Cardiac septum (tissue), 1 donor: ENCODE measurements around the gene VDR. TPM values are rescaled to one million over a fixed set of nuclear protein-coding genes. Genes with fewer than 3 reads are reported as not detected.
"Not testable (repeated sequence)": the region's sequence is repeated elsewhere in the genome, so short reads cannot be mapped to it uniquely, and the experiment has no call there.

ENCODE experiments used
- DNase-seq: peaks from one replicate; pipeline ENCODE4 v3.0.0-alpha.2; 2020; ENCODE audit warnings: low spot score
- intact Hi-C: fragments of 100-400 bp; cut with DNase I; formaldehyde crosslinking; loops from one replicate; pipeline ENCODE4 v1.14.0; 2022
- total RNA-seq: library from RNA; stranded (reverse); fragmentation: NEBNext Ultra II Directional; extraction: Animal tissue kit (Norgen Biotek cat#: 25700); gene quantifications from one replicate; pipeline ENCODE4 v1.2.1, GENCODE V29; 2021
- donor health status: DM: no; HTN: no; CAD: no.

VDR gene
- total RNA-seq, 1 donor from 2014 or later, result 1.3 TPM

- DNase-seq, result no peak
- intact Hi-C loops, result no loop called here
Observed at GRCh38 chr12:47856721-47857575, 47.8 kb downstream of the VDR start.

DNA sequence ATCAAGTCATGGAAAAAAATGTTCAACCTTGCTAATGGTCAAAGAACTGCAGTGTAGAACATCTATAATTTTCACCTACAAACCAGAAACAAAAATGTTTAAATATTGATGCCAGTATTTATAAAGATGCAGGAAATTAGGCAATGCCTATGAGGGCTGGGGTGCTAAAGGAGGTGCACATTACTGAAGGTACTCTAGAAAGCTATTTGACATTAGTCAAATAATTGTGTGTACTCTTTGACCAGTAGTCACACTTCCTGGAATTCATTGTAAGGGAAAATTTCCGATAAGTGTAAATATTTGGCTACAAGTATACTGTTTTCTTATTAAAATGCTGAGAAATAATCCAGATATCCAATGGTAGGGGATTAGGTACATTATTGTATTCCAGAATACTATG, 48.7 kb downstream of the VDR start:
- no peak for DNase-seq
- intact Hi-C loops, result no loop called here

DNA sequence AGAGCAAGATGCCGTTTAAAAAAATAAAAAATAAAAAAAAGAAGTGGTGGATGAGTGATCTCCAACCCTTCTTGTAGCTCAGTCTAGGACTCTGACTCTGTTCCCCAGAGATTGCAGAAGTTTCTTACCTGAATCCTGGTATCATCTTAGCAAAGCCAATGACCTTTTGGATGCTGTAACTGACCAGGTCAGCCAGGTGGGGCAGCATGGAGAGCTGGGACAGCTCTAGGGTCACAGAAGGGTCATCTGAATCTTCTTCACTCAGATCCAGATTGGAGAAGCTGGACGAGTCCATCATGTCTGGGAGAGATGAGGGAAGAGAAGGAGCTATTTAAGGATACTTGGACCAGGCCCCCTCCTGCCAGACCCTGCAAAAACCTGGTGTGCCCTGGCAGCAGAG, 49.3 kb downstream of the VDR start:
- intact Hi-C loops, result no loop called here
- no peak for DNase-seq

DNA sequence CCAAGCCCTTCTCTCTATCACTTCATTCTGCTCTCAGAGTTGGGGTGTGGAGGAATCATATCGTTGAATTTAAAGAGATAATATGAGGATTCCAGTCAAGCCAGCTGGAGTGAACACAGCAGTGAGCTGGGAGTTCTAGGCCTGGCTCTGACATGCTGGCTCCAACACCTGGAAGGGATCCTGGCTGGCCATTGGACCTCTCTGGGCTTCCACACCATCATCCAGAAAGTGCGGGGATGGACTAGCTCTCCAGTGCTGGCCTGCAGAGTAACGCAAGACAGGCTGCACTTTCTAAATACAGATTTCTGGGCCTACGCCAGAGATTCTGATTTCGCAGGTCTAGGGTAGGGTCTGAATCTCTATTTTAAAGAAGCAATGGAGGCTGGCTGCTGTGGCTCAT, 50.3 kb downstream of the VDR start:
- intact Hi-C loops, result no loop called here
- no peak for DNase-seq

GRCh38 chr12:47852096-47852571, 52.7 kb downstream of the VDR start:
- intact Hi-C loops, result no loop called here
- DNase-seq, result no peak

- intact Hi-C loops, result no loop called here
- no peak for DNase-seq
Observed at GRCh38 chr12:47851303-47851952, 53.4 kb downstream of the VDR start.

DNA sequence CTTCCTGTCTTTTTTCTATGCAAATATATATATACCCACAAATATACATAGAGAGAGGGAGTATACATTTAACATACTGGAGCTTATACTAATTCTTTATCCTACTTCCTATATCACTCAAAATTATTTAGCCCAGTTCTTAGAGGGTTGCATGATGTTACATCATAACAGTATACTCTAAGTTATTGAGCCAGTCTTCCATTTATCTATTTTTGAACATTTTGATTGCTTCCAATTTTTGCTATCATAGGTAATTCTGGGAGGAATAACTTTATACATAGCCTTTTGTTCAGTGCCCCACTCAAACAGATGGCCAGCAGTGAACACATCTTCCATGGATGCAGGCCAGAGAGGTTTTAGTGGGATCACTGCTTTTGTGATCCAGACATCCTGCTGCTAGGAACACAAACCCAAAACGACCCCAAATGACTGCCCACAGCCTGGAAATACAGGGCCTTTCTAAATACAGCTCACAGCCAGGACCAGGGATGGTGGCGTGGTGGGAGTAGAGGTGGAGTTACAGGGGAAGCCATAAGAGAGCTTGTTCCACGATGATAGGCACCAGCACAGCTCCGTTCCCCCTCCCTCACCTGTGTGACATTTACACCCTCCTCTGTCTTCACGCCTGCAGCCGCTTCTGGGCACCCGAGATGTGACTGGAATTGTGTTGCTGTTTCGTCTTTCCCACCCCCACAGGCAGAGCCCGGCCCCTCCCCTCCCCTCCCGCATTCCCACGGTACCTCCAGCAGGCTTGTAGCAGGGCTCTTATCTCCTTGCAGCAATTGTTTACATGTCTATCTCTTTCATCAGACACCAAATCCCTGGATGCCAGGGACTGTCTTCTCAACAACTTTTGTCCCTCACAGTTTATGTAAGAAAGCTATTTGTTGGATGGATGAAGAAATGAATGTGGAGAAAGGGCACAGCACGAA, 54.4 kb downstream of the VDR start:
- DNase-seq, result no peak
- intact Hi-C loops, result no loop called here

DNA sequence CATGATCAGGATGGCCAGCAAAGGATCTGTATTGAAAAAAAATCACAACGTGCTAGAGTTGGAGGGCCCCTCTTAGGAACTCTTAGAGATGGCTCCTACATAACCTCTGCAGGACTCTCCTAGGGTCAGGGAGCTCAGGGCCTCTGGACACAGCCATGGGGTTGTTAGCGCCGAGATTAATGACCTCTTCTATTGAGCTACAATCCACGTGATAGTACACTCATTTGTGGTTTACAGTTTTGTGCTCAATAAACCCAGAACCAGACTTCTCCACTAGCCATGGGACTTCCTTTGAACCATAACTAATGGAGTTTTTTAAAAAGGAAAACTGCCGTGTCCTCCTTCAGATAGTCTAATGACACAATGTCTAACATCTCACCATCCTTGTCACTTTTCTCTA, 55.5 kb downstream of the VDR start:
- intact Hi-C loops, result no loop called here
- no peak for DNase-seq

GRCh38 chr12:47848853-47849252, 55.9 kb downstream of the VDR start:
- intact Hi-C loops, result no loop called here
- DNase-seq, result no peak

DNA sequence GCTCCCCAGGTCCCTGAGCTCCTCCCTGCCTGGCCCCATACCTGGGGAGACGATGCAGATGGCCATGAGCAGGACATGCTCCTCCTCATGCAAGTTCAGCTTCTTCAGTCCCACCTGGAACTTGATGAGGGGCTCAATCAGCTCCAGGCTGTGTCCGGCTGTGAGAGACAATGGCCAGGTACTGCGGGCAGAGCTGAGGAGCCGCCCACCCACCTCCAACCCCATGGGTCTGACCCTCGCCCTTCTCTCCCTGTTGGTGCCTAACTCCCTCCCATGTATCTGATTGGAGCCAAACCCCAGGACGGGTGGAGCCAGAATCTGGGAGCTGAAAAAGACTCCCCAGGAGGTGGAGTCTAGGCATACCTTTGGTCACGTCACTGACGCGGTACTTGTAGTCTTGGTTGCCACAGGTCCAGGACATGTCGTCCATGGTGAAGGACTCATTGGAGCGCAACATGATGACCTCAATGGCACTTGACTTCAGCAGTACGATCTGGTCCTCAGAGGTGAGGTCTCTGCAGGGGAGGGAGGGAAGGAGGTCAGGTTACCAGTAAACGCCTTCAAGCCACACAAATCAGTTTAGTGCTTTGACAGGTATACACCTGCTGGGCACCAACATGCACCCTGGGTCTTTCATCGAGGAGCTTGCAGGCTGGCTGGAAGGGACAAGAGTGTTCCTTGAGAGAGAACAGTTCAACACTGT, 58.3 kb downstream of the VDR start:
- no peak for DNase-seq
- intact Hi-C loops, result no loop called here

DNA sequence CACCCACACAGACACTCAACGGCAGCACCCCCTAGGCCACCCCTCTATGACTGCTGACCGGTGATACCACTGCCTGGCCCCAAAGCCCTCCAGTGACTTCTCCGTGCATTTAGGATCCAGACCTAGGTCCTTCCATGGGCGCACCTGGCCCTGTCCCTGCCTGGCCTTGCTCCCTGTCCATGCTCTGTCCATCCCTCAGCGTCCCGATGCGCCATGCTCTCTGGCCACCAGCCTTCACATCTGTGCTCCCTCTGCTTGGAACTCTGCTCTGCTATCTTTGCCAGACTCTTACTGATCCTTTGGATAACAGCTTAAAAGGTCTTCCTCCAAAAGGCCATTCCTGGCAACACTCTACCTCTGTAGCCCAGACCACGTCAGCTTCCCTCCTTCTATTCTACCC, 59.7 kb downstream of the VDR start:
- intact Hi-C loops, result no loop called here
- DNase-seq, result no peak

DNA sequence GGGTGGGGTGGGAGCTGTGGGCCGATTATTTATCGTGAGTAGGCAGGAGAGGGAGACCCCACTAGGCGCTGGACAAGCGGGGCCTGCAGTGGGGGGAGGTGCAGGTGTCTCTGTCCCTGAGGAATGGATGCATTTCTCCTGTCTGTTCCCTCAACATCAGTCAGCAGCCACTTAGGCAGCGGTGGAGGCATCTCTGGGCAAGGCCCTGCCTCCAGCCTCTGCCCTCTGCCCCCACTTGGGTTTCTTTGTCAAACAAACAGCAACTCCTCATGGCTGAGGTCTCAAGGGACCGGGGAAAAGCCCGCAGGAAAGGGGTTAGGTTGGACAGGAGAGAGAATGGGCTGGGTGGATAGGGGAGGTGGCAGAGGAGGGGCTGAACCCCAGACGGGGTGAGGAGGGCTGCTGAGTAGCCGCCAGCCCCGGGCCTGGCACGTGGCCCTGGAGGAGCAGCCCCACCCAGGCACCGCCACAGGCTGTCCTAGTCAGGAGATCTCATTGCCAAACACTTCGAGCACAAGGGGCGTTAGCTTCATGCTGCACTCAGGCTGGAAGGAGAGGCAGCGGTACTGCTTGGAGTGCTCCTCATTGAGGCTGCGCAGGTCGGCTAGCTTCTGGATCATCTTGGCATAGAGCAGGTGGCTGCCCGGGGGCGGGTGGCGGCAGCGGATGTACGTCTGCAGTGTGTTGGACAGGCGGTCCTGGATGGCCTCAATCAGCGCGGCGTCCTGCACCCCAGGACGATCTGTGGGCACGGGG, 60.4 kb downstream of the VDR start:
- intact Hi-C loops, result no loop called here
- DNase-seq, result no peak

GRCh38 chr12:47843226-47843980, 61.4 kb downstream of the VDR start:
- DNase-seq, result no peak
- intact Hi-C loops, result no loop called here

GRCh38 chr12:47842543-47842942, 62.3 kb downstream of the VDR start:
- DNase-seq, intact Hi-C loops: not testable (repeated sequence)

- DNase-seq, result no peak
- intact Hi-C loops, result no loop called here
Observed at GRCh38 chr12:47841910-47842309, 62.9 kb downstream of the VDR start.

DNA sequence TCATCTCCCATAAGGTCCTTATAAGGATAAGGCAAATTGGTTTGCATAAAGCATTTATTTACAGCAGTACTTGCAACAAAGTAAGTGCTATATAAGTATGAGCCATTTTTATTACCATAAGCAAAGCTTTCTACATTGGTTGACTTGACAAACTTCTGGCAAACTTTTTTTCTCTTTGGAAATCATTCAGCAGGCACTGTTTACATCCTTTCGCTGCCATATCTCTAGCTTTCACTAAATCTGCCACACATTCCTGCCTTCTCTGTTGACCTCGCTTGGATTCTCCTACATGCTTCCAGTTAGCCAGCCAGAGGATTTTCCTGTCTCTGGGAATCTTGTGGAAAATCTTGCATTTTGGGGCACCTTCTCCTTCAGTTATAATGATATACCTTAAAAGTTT, 63.3 kb downstream of the VDR start:
- no peak for DNase-seq
- intact Hi-C loops, result no loop called here

- no peak for DNase-seq
- intact Hi-C loops, result no loop called here
Observed at GRCh38 chr12:47840571-47840970, 64.2 kb downstream of the VDR start.
